OCI-LY7 (cell line): ENCODE measurements around the gene FAM120B. TPM values are rescaled to one million over a fixed set of nuclear protein-coding genes. Genes with fewer than 3 reads are reported as not detected.

Experiments used
- BruUV-seq: library from RNA; stranded (reverse); fragments of 400-500 nt; replicated peaks from 2 replicates; lab custom pipeline; 2021; lab: Mats Ljungman, UMichigan
- CTCF ChIA-PET: fragments of 300-600 bp; sonication (Branson Sonifier 250); formaldehyde crosslinking; loops from one replicate; lab custom pipeline; 2022; ENCODE audit warnings: antibody characterized with exemption; ENCODE audit not compliant: unreplicated experiment; lab: Charles Lee
- POLR2A ChIA-PET: fragments of 300-600 bp; sonication (Branson Sonifier 250); formaldehyde crosslinking; loops from one replicate; lab custom pipeline; 2022; ENCODE audit warnings: antibody characterized with exemption; lab: Charles Lee
- DNase-seq: peaks from one replicate; pipeline ENCODE4 v3.0.0-alpha.2; 2015; ENCODE audit warnings: low spot score
- H2AFZ ChIP-seq: fragments of 200-600 bp; sonication (generic), shearing (Covaris generic); 2 replicates; pipeline ENCODE4 v1.6.1; 2014; ENCODE audit warnings: mild to moderate bottlenecking, antibody characterized with exemption, low read length, moderate library complexity
- H3K27ac ChIP-seq: fragments of 200-600 bp; sonication (generic); 2 replicates; pipeline ENCODE4 v1.5.1; 2014; ENCODE audit warnings: mixed run types, low read depth, mild to moderate bottlenecking, moderate library complexity, low read length, inconsistent platforms; ENCODE audit not compliant: poor library complexity, severe bottlenecking
- H3K36me3 ChIP-seq: fragments of 200-600 bp; sonication (generic); 2 replicates; pipeline ENCODE4 v1.6.1; 2014; ENCODE audit warnings: mild to moderate bottlenecking, antibody characterized with exemption, low read length, moderate library complexity, mixed read lengths; ENCODE audit not compliant: insufficient read depth
- H3K4me1 ChIP-seq: fragments of 200-600 bp; sonication (generic); 2 replicates; pipeline ENCODE4 v1.5.1; 2014; ENCODE audit warnings: mild to moderate bottlenecking, low read length; ENCODE audit not compliant: insufficient read depth, poor library complexity, severe bottlenecking
- H3K4me2 ChIP-seq: fragments of 200-600 bp; sonication (generic); 2 replicates; pipeline ENCODE4 v1.6.1; 2014; ENCODE audit warnings: mild to moderate bottlenecking, low read length
- H3K4me3 ChIP-seq: fragments of 200-600 bp; sonication (generic); 2 replicates; pipeline ENCODE4 v1.5.1; 2014; ENCODE audit warnings: mild to moderate bottlenecking, low read depth, low read length; ENCODE audit not compliant: poor library complexity, severe bottlenecking
- H3K79me2 ChIP-seq: fragments of 200-600 bp; sonication (generic); 2 replicates; pipeline ENCODE4 v1.6.1; 2016; ENCODE audit warnings: low read depth, mild to moderate bottlenecking, low read length, moderate library complexity, mixed read lengths; ENCODE audit not compliant: insufficient read depth
- H3K9me2 ChIP-seq: fragments of 200-600 bp; sonication (generic); 2 replicates; pipeline ENCODE4 v1.6.1; 2016; ENCODE audit warnings: mild to moderate bottlenecking, low read length, mixed read lengths; ENCODE audit not compliant: insufficient read depth
- H3K9me3 ChIP-seq: fragments of 200-600 bp; sonication (generic); 2 replicates; pipeline ENCODE4 v1.6.1; 2014; ENCODE audit warnings: mild to moderate bottlenecking, mixed run types, low read length, mixed read lengths
- H4K20me1 ChIP-seq: fragments of 200-600 bp; sonication (generic); 2 replicates; pipeline ENCODE4 v1.6.1; 2014; ENCODE audit warnings: mild to moderate bottlenecking, antibody characterized with exemption, low read length, moderate library complexity, mixed read lengths; ENCODE audit not compliant: insufficient read depth
- CTCF ChIP-seq: fragments of 200-600 bp; sonication (generic); conservative IDR thresholded peaks from 2 replicates; pipeline ENCODE4 v1.5.1; 2014; ENCODE audit warnings: mild to moderate bottlenecking, antibody characterized with exemption, low read length, moderate library complexity, mixed read lengths
- EZH2phosphoT487 ChIP-seq: fragments of 200-600 bp; sonication (generic); IDR thresholded peaks from 2 replicates; pipeline ENCODE4 v1.6.1; 2018; ENCODE audit warnings: low read depth, borderline replicate concordance, mild to moderate bottlenecking, mixed run types, antibody characterized with exemption, low read length, moderate library complexity, mixed read lengths
- intact Hi-C: fragments of 100-400 bp; cut with micrococcal nuclease; formaldehyde crosslinking; loops from one replicate; pipeline ENCODE4 v1.10.0; 2022; ENCODE audit not compliant: unreplicated experiment
- total RNA-seq, 2 experiments: library from RNA; depleted of rRNA in 1 of 2; stranded (reverse); fragments of >200 nt in 1 of 2; shearing (Covaris generic) in 1 of 2; gene quantifications; 2 replicates each; pipeline ENCODE4 v1.2.3, GENCODE V29; 2014 to 2022

FAM120B gene
- total RNA-seq, 2 experiments from 2014 or later, result 12.8 to 32.9 TPM

GRCh38 chr6:170440437-170440836 lies 133.9 kb downstream of the FAM120B start:
- Histone ChIP-seq H3K4me3 (no peak overlapping the region), H3K9me3 (no peaks in the 10 kb centered on the region), H2AFZ (no peak overlapping the region), H3K4me2 (no peak overlapping the region), H3K4me1 (no peaks in the 10 kb centered on the region), H4K20me1 (no peaks in the 10 kb centered on the region), H3K27ac (no peak overlapping the region), H3K9me2 (no peaks in the 10 kb centered on the region), H3K79me2 (no peaks in the 10 kb centered on the region), H3K36me3 (no peaks in the 10 kb centered on the region)
- no peak for TF ChIP-seq EZH2phosphoT487
- no peak for TF ChIP-seq CTCF
- intact Hi-C loops, result no loop called here
- CTCF ChIA-PET, result no interaction called here
- POLR2A ChIA-PET, result interaction anchor here (0.6 to 0.7 kb wide), 4 partner anchors 84 to 841 kb away, joined by 3 to 7 read pairs (median 3); no protein-coding TSS in a partner anchor
- DNase-seq, result no peak
- BruUV-seq, result no TSS peak

- CTCF ChIA-PET, result no interaction called here
- POLR2A ChIA-PET, result interaction anchor here (0.6 kb wide), 1 partner anchor 449 kb away, joined by 7 read pairs; no protein-coding TSS in a partner anchor
- no peak for TF ChIP-seq EZH2phosphoT487
- TF ChIP-seq CTCF, result no peak
- H3K9me3 ChIP-seq, result no peaks in the 10 kb centered on the region
- no peak overlapping the region for H3K4me3 ChIP-seq
- H3K79me2 ChIP-seq, result no peaks in the 10 kb centered on the region
- H2AFZ ChIP-seq, result no peak overlapping the region
- intact Hi-C loops, result no loop called here
- no peak for DNase-seq
- H3K36me3 ChIP-seq, result no peaks in the 10 kb centered on the region
- no peaks in the 10 kb centered on the region for H3K4me1 ChIP-seq
- no peak overlapping the region for H3K27ac ChIP-seq
- no peak overlapping the region for H3K4me2 ChIP-seq
- no TSS peak for BruUV-seq
- no peaks in the 10 kb centered on the region for H3K9me2 ChIP-seq
- no peaks in the 10 kb centered on the region for H4K20me1 ChIP-seq
Measured at GRCh38 chr6:170441316-170441715, 134.8 kb downstream of the FAM120B start.

- H3K36me3 ChIP-seq, result no peaks in the 10 kb centered on the region
- ChIA-PET CTCF (no interaction called here), POLR2A (interaction anchor here (0.7 kb wide), 1 partner anchor 669 kb away, joined by 3 read pairs; no protein-coding TSS in a partner anchor)
- no peak for DNase-seq
- no peak for TF ChIP-seq EZH2phosphoT487
- no peak for TF ChIP-seq CTCF
- no TSS peak for BruUV-seq
- no peaks in the 10 kb centered on the region for H3K9me3 ChIP-seq
- H3K27ac ChIP-seq, result no peak overlapping the region
- intact Hi-C loops, result no loop called here
- no peaks in the 10 kb centered on the region for H3K79me2 ChIP-seq
- H3K4me3 ChIP-seq, result no peak overlapping the region
- H3K4me2 ChIP-seq, result no peak overlapping the region
- H2AFZ ChIP-seq, result no peak overlapping the region
- H3K9me2 ChIP-seq, result no peaks in the 10 kb centered on the region
- no peaks in the 10 kb centered on the region for H4K20me1 ChIP-seq
- H3K4me1 ChIP-seq, result no peaks in the 10 kb centered on the region
Measured at GRCh38 chr6:170442596-170442995, 136.0 kb downstream of the FAM120B start.
